H9 (cell line): ENCODE data around the gene CCNI2. TPM values are rescaled to one million over a fixed set of nuclear protein-coding genes. Genes with fewer than 3 reads are reported as not detected.

ENCODE experiments used
- DNase-seq: peaks from one replicate; pipeline ENCODE4 v3.0.0-alpha.2; 2017
- H2AFZ ChIP-seq: one replicate; pipeline ENCODE4 v1.6.1; 2013; ENCODE audit warnings: mild to moderate bottlenecking, low read length, control low read depth, moderate library complexity
- H2AK5ac ChIP-seq: 2 replicates; pipeline ENCODE4 v1.6.1; 2013; ENCODE audit warnings: low read length, control low read depth, mixed read lengths; ENCODE audit not compliant: insufficient read length
- H2BK120ac ChIP-seq: one replicate; pipeline ENCODE4 v1.6.1; 2013; ENCODE audit warnings: low read depth, mild to moderate bottlenecking, low read length, control low read depth, inconsistent platforms; ENCODE audit not compliant: poor library complexity, severe bottlenecking
- H2BK12ac ChIP-seq: 2 replicates; pipeline ENCODE4 v1.6.1; 2013; ENCODE audit warnings: low read length, control low read depth, mixed read lengths, low read depth; ENCODE audit not compliant: insufficient read length
- H2BK15ac ChIP-seq: 2 replicates; pipeline ENCODE4 v1.6.1; 2013; ENCODE audit warnings: low read depth, low read length, control low read depth
- H2BK20ac ChIP-seq: one replicate; pipeline ENCODE4 v1.6.1; 2013; ENCODE audit warnings: low read depth, mild to moderate bottlenecking, low read length, control low read depth, inconsistent platforms; ENCODE audit not compliant: poor library complexity, severe bottlenecking
- H2BK5ac ChIP-seq: 2 replicates; pipeline ENCODE4 v1.6.1; 2013; ENCODE audit warnings: low read length, control low read depth, mixed read lengths; ENCODE audit not compliant: insufficient read length
- H3K14ac ChIP-seq: 2 replicates; pipeline ENCODE4 v1.6.1; 2013; ENCODE audit warnings: low read length, control low read depth; ENCODE audit not compliant: insufficient read depth
- H3K18ac ChIP-seq: 2 replicates; pipeline ENCODE4 v1.6.1; 2013; ENCODE audit warnings: low read depth, mild to moderate bottlenecking, mixed read lengths, low read length, control low read depth; ENCODE audit not compliant: insufficient read length
- H3K23ac ChIP-seq: 2 replicates; pipeline ENCODE4 v1.6.1; 2013; ENCODE audit warnings: low read length, control low read depth, mixed read lengths, low read depth; ENCODE audit not compliant: insufficient read length
- H3K23me2 ChIP-seq: 2 replicates; pipeline ENCODE4 v1.6.1; 2013; ENCODE audit warnings: low read depth, mild to moderate bottlenecking, mixed read lengths, low read length, control low read depth; ENCODE audit not compliant: insufficient read length, poor library complexity, severe bottlenecking
- H3K27ac ChIP-seq: 2 replicates; pipeline ENCODE4 v1.5.1; 2013; ENCODE audit warnings: low read length, control low read depth, mixed read lengths, low read depth; ENCODE audit not compliant: insufficient read length
- H3K27me3 ChIP-seq: 2 replicates; pipeline ENCODE4 v1.6.1; 2013; ENCODE audit warnings: low read length, control low read depth, inconsistent platforms; ENCODE audit not compliant: insufficient read depth
- H3K4ac ChIP-seq: 2 replicates; pipeline ENCODE4 v1.6.1; 2013; ENCODE audit warnings: low read depth, mild to moderate bottlenecking, control low read depth, inconsistent platforms, low read length, moderate library complexity
- H3K4me1 ChIP-seq: 2 replicates; pipeline ENCODE4 v1.6.1; 2013; ENCODE audit warnings: low read length, control low read depth, inconsistent platforms; ENCODE audit not compliant: insufficient read depth
- H3K4me2 ChIP-seq: 2 replicates; pipeline ENCODE4 v1.6.1; 2013; ENCODE audit warnings: low read length, control low read depth, mixed read lengths; ENCODE audit not compliant: insufficient read length, insufficient read depth
- H3K56ac ChIP-seq: 2 replicates; pipeline ENCODE4 v1.6.1; 2013; ENCODE audit warnings: low read depth, mild to moderate bottlenecking, mixed read lengths, low read length, control low read depth; ENCODE audit not compliant: insufficient read length
- H3K79me1 ChIP-seq: 2 replicates; pipeline ENCODE4 v1.6.1; 2013; ENCODE audit warnings: low read depth, mild to moderate bottlenecking, moderate library complexity, low read length, control low read depth, inconsistent platforms; ENCODE audit not compliant: insufficient read depth, poor library complexity, severe bottlenecking
- H3K79me2 ChIP-seq: 2 replicates; pipeline ENCODE4 v1.6.1; 2013; ENCODE audit warnings: low read length, control low read depth, inconsistent platforms; ENCODE audit not compliant: insufficient read depth
- H3K9ac ChIP-seq: 2 replicates; pipeline ENCODE4 v1.6.1; 2013; ENCODE audit warnings: low read length, control low read depth, mixed read lengths; ENCODE audit not compliant: insufficient read length; ENCODE audit errors: extremely low read depth
- H3K9me3 ChIP-seq: one replicate; pipeline ENCODE4 v1.6.1; 2013; ENCODE audit warnings: low read depth, low read length, inconsistent platforms; ENCODE audit not compliant: control insufficient read depth
- H3T11ph ChIP-seq: one replicate; pipeline ENCODE4 v1.6.1; 2013; ENCODE audit warnings: mild to moderate bottlenecking, low read length, control low read depth, inconsistent platforms
- H4K20me1 ChIP-seq: one replicate; pipeline ENCODE4 v1.6.1; 2013; ENCODE audit not compliant: control insufficient read depth, insufficient read length, insufficient read depth
- H4K5ac ChIP-seq: 2 replicates; pipeline ENCODE4 v1.6.1; 2013; ENCODE audit warnings: low read depth, mild to moderate bottlenecking, mixed read lengths, low read length, control low read depth; ENCODE audit not compliant: insufficient read length
- H4K8ac ChIP-seq: replicated peaks from 2 replicates; pipeline ENCODE4 v1.6.1; 2013; ENCODE audit warnings: low read length, control low read depth, mixed read lengths, low read depth; ENCODE audit not compliant: insufficient read length
- H4K91ac ChIP-seq: 2 replicates; pipeline ENCODE4 v1.6.1; 2013; ENCODE audit warnings: low read depth, mild to moderate bottlenecking, moderate library complexity, mixed read lengths, low read length, control low read depth; ENCODE audit not compliant: insufficient read length
- H3K27ac Mint-ChIP-seq, 3 experiments: 2 replicates in 2 of 3; 3 replicates in 1 of 3; pipeline ENCODE4 v1.8.0; 2020 to 2021; ENCODE audit warnings: mixed read lengths in 3 of 3, mild to moderate bottlenecking in 1 of 3, moderate library complexity in 1 of 3
- H3K27me3 Mint-ChIP-seq: 2 replicates; pipeline ENCODE4 v1.8.0; 2021; ENCODE audit warnings: low read depth, mild to moderate bottlenecking, moderate library complexity, mixed read lengths
- H3K36me3 Mint-ChIP-seq, 3 experiments: 2 replicates in 2 of 3; 3 replicates in 1 of 3; pipeline ENCODE4 v1.8.0; 2020 to 2021; ENCODE audit warnings: low read depth in 3 of 3, mixed read lengths in 3 of 3; ENCODE audit not compliant: insufficient read depth in 1 of 3
- H3K4me1 Mint-ChIP-seq, 2 experiments: 2 replicates each; pipeline ENCODE4 v1.8.0; 2020; ENCODE audit warnings: mixed read lengths in 2 of 2
- H3K4me3 Mint-ChIP-seq, 2 experiments: 2 replicates in 1 of 2; 3 replicates in 1 of 2; pipeline ENCODE4 v1.8.0; 2020 to 2021; ENCODE audit warnings: mild to moderate bottlenecking in 2 of 2, mixed read lengths in 2 of 2, moderate library complexity in 1 of 2
- H3K9me3 Mint-ChIP-seq, 2 experiments: 2 replicates in 1 of 2; 3 replicates in 1 of 2; pipeline ENCODE4 v1.8.0; 2020; ENCODE audit warnings: mild to moderate bottlenecking in 2 of 2, mixed read lengths in 2 of 2, moderate library complexity in 1 of 2
- WGBS: extraction: QIAGEN DNeasy Blood & Tissue Kit; methylation state at CpG from one replicate; pipeline ENCODE4 v1.1.7; 2013; ENCODE audit warnings: missing lambda C conversion rate, low lambda C conversion rate, mixed read lengths; ENCODE audit not compliant: insufficient read length; ENCODE audit errors: extremely low coverage; 5-methylcytosine and 5-hydroxymethylcytosine counted together
- total RNA-seq: library from RNA; stranded (reverse); gene quantifications from 2 replicates; pipeline ENCODE4 v1.2.1, GENCODE V29; 2021
- TF ChIP-seq, protein P1 (sequence below): fragments of 200-600 bp; sonication (generic); conservative IDR thresholded peaks from 3 replicates; pipeline ENCODE4 v1.8.0; 2021; ENCODE audit warnings: antibody characterized with exemption, mild to moderate bottlenecking

Gene CCNI2
- total RNA-seq, 1 experiment from 2014 or later = 0.57 TPM

DNA sequence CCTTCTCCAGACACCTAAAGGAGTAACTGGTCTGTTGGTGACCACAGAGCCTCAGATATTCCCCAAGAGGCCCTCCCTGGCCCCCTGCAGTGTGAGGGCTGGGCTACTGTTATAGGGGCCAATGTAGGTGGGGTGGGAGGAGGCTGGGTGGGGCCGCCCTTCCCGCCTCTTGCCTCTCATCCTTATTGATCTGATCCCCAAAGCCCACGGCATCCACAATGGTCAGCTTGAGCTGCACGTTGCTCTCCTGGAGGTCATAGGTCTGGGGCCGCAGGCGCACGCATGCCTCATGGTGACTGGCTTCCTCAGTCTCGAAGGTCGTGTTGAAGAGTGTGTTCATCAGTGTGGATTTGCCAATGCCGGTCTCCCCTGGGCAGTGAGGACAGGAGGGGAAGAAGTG is 16.8 kb downstream of the CCNI2 start:
- Histone ChIP-seq H3K4ac (no peak overlapping the region), H3K56ac (no peak overlapping the region), H3K23me2 (no peaks in the 10 kb centered on the region), H3K4me1 (no peaks in the 10 kb centered on the region), H3K79me1 (no peaks in the 10 kb centered on the region), H4K5ac (no peak overlapping the region), H3K14ac (no peak overlapping the region), H3K23ac (no peak overlapping the region), H3T11ph (no peak overlapping the region), H2BK120ac (no peak overlapping the region), H3K27ac (no peak overlapping the region), H3K18ac (no peak overlapping the region), H2BK20ac (no peak overlapping the region), H2BK5ac (no peak overlapping the region), H3K79me2 (no peaks in the 10 kb centered on the region), H3K27me3 (no peaks in the 10 kb centered on the region), H3K9me3 (no peaks in the 10 kb centered on the region), H3K9ac (no peak overlapping the region), H4K8ac (no peak overlapping the region), H3K4me2 (no peak overlapping the region), H4K91ac (no peak overlapping the region), H2AK5ac (no peak overlapping the region), H4K20me1 (peaks cover 2% of the 10 kb centered on the region), H2BK12ac (no peak overlapping the region), H2AFZ (no peak overlapping the region), H2BK15ac (no peak overlapping the region)
- Mint-ChIP-seq H3K27me3 (peaks cover 3% of the 10 kb centered on the region; the same call in 1 of the 2 replicates), H3K27ac (peak overlapping the region in 1 of 3 experiments; percentile 79; a peak in 2 of 7 replicates), H3K4me1 (no peaks in the 10 kb centered on the region), H3K9me3 (no peaks in the 10 kb centered on the region), H3K4me3 (no peak overlapping the region), H3K36me3 (peaks cover 5 to 31% (median 21%) of the 10 kb centered on the region in 3 experiments; a peak in 6 of 7 replicates)
- no CpG with 5 or more reads among the region's 10 CpGs for WGBS
- TF ChIP-seq, protein P1, sequence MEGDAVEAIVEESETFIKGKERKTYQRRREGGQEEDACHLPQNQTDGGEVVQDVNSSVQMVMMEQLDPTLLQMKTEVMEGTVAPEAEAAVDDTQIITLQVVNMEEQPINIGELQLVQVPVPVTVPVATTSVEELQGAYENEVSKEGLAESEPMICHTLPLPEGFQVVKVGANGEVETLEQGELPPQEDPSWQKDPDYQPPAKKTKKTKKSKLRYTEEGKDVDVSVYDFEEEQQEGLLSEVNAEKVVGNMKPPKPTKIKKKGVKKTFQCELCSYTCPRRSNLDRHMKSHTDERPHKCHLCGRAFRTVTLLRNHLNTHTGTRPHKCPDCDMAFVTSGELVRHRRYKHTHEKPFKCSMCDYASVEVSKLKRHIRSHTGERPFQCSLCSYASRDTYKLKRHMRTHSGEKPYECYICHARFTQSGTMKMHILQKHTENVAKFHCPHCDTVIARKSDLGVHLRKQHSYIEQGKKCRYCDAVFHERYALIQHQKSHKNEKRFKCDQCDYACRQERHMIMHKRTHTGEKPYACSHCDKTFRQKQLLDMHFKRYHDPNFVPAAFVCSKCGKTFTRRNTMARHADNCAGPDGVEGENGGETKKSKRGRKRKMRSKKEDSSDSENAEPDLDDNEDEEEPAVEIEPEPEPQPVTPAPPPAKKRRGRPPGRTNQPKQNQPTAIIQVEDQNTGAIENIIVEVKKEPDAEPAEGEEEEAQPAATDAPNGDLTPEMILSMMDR = no peak
- DNase-seq = peak; percentile 14
